Thymus (tissue), 2 donors: Measurements from ENCODE around the gene FAM53C. TPM values are rescaled to one million over a fixed set of nuclear protein-coding genes. Genes with fewer than 3 reads are reported as not detected.

ENCODE experiments used
- polyA plus RNA-seq: library from polyadenylated mRNA; stranded (reverse); fragments of 200-250 nt; gene quantifications from one replicate; pipeline ENCODE4 v1.2.3, GENCODE V29; 2013
- total RNA-seq: library from RNA; stranded (reverse); fragments of 120-200 nt; gene quantifications from one replicate; pipeline ENCODE4 v1.2.4, GENCODE V29; 2013
- donor health status: healthy.

Gene FAM53C
- total and polyA plus RNA-seq, 2 donors: 16.7 TPM

Other genes with a start within 250 kb of the FAM53C start
- gene NME5, start 198.8 kb upstream of the FAM53C start, total RNA-seq: 1.2 TPM
- gene NME5, start 198.8 kb upstream of the FAM53C start, polyA plus RNA-seq: 4.3 TPM
- 44.3 TPM for gene BRD8, start 159.6 kb upstream of the FAM53C start, total RNA-seq
- gene BRD8, start 159.6 kb upstream of the FAM53C start, polyA plus RNA-seq: 75.3 TPM
- 40.0 TPM for gene KIF20A, start 159.2 kb upstream of the FAM53C start, total RNA-seq
- 3.7 TPM for gene KIF20A, start 159.2 kb upstream of the FAM53C start, polyA plus RNA-seq
- gene CDC23, start 124.9 kb upstream of the FAM53C start, total RNA-seq: 27.9 TPM
- 18.8 TPM for gene CDC23, start 124.9 kb upstream of the FAM53C start, polyA plus RNA-seq
- 0.14 TPM for gene GFRA3, start 63.6 kb upstream of the FAM53C start, total RNA-seq
- 2.1 TPM for gene GFRA3, start 63.6 kb upstream of the FAM53C start, polyA plus RNA-seq
- gene CDC25C, start 6.5 kb upstream of the FAM53C start, total RNA-seq: 12.9 TPM
- 1.9 TPM for gene CDC25C, start 6.5 kb upstream of the FAM53C start, polyA plus RNA-seq
- 43.2 TPM for gene KDM3B, start 14.4 kb downstream of the FAM53C start, total RNA-seq
- 40.0 TPM for gene KDM3B, start 14.4 kb downstream of the FAM53C start, polyA plus RNA-seq
- 1.6 TPM for gene REEP2, start 100.8 kb downstream of the FAM53C start, total RNA-seq
- gene REEP2, start 100.8 kb downstream of the FAM53C start, polyA plus RNA-seq: 4.8 TPM
- 7.1 TPM for gene EGR1, start 127.2 kb downstream of the FAM53C start, total RNA-seq
- 56.3 TPM for gene EGR1, start 127.2 kb downstream of the FAM53C start, polyA plus RNA-seq
- 56.8 TPM for gene ETF1, start 205.0 kb downstream of the FAM53C start, total RNA-seq
- 54.8 TPM for gene ETF1, start 205.0 kb downstream of the FAM53C start, polyA plus RNA-seq
- 169 TPM for gene HSPA9, start 237.1 kb downstream of the FAM53C start, total RNA-seq
- 94.0 TPM for gene HSPA9, start 237.1 kb downstream of the FAM53C start, polyA plus RNA-seq